ENCODE measurements around the gene ARL15. TPM values are rescaled to one million over a fixed set of nuclear protein-coding genes. Genes with fewer than 3 reads are reported as not detected.
"Not testable (repeated sequence)": the region's sequence is repeated elsewhere in the genome, so short reads cannot be mapped to it uniquely, and the experiment has no call there.

The ARL15 gene
- polyA plus RNA-seq, 1 of the 3 experiments (the other 2 are of a cell fraction): 6.4 TPM

DNA sequence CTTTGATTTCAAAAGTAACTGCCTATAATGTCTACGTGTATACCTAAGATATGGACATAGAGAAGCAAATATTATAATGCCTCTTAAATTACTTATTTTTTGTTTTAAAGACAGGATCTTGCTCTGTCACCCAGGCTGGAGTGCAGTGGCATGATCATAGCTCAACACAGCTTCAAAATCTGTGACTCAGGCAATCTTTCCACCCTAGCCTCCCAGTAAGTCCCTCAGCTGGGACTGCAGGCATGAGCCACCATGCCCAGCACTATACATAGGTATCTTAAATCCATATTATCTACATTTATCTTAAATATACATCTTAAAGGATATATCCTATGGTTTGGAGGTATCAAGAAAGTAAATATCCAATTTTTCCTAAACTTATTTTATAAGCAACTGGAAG lies 261.2 kb downstream of the ARL15 start:
- peaks cover 5% of the 10 kb centered on the region for H3F3A ChIP-seq (replicated peaks; ENCODE audit: insufficient read depth)
- no peaks in the 10 kb centered on the region for H3K27me3 ChIP-seq (ENCODE audit: insufficient read depth)
- no peak overlapping the region for H2AFZ ChIP-seq (ENCODE audit: low read depth)
- no peak overlapping the region for H3K4me3 ChIP-seq (ENCODE audit: low read depth in 2 of 2, low read length in 1 of 2)
- H3K4me1 ChIP-seq (ENCODE audit: control insufficient read depth in 1 of 2, insufficient read depth in 2 of 2, low read depth in 1 of 2, low read length in 1 of 2): no peaks in the 10 kb centered on the region; a peak in 1 of 4 replicates
- no peaks in the 10 kb centered on the region for H3K9me3 ChIP-seq
- ChIA-PET CTCF (no interaction called here), POLR2A (no interaction called here)
- H3K36me3 ChIP-seq (replicated peaks in 1 of 2; ENCODE audit: control insufficient read depth in 1 of 2, insufficient read depth in 2 of 2, low read length in 1 of 2): no peaks in the 10 kb centered on the region
- no peaks in the 10 kb centered on the region for H3K79me2 ChIP-seq (ENCODE audit: insufficient read depth)
- DNase-seq: no peak
- TF ChIP-seq TCF12 (IDR thresholded peaks at IDR 0.05) (no peak), NRF1 (IDR thresholded peaks at IDR 0.05; ENCODE audit: low read depth, low read length) (no peak), EP300 (IDR thresholded peaks at IDR 0.05; ENCODE audit: borderline replicate concordance in 1 of 2, low read depth in 1 of 2, low read length in 1 of 2) (no peak), FOXJ3 (CRISPR knock-in tag; IDR thresholded peaks at IDR 0.05) (no peak)
- WGBS (ENCODE audit: low lambda C conversion rate): 100% methylated on average over 1 of the region's 1 CpG
- H4K20me1 ChIP-seq (ENCODE audit: insufficient read depth): no peaks in the 10 kb centered on the region
- H3K9ac ChIP-seq: no peak overlapping the region
- H3K4me2 ChIP-seq: no peak overlapping the region
- no peaks in the 10 kb centered on the region for H3K9me2 ChIP-seq
- no peak overlapping the region for H3K27ac ChIP-seq (ENCODE audit: low read depth in 2 of 2, low read length in 1 of 2)

DNA sequence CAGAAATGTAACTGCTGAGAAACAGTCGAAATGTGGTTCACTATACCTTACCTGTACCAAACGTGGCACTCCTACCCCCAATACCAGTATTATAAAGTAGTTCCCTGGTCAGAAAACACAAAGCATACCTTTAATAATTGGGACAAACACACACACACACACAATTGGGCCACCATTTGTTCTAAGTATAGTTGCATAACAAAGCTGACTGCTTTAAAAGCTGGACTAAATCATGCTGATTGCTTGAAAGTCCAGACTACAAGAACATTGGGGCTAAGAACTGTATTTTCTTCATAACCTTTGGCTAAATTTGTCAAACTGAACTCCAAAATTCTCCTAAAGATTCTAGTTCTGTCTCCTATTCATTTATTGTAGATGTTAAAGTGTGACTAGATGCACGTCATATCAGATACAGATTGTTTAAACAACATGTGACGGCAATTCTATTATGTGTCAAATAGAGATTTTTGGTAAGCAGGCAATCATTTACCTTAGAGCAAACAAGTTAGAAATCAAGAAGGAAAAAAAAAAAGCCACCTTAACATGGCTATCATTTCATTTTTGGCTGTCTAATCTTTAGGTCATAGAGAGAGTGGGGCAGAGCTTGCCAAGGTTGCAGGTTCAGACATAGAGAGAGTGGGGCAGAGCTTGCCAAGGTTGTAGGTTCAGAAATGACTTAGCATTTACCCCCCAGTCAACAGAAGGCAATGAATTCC lies 265.1 kb downstream of the ARL15 start:
- H3K4me2 ChIP-seq: no peak overlapping the region
- H3K4me3 ChIP-seq (ENCODE audit: low read depth in 2 of 2, low read length in 1 of 2): no peak overlapping the region
- H3K9ac ChIP-seq: no peak overlapping the region
- POLR2A ChIA-PET: no interaction called here
- H3K4me1 ChIP-seq (ENCODE audit: control insufficient read depth in 1 of 2, insufficient read depth in 2 of 2, low read depth in 1 of 2, low read length in 1 of 2): no peaks in the 10 kb centered on the region; a peak in 2 of 4 replicates
- H3K27me3 ChIP-seq (ENCODE audit: insufficient read depth): no peaks in the 10 kb centered on the region
- no peak overlapping the region for H3K27ac ChIP-seq (ENCODE audit: low read depth in 2 of 2, low read length in 1 of 2)
- no peak for TF ChIP-seq FOXJ3 (CRISPR knock-in tag; IDR thresholded peaks at IDR 0.05)
- H3K9me3 ChIP-seq: no peaks in the 10 kb centered on the region
- no peaks in the 10 kb centered on the region for H3K79me2 ChIP-seq (ENCODE audit: insufficient read depth)
- DNase-seq: no peak
- H3K36me3 ChIP-seq (replicated peaks in 1 of 2; ENCODE audit: control insufficient read depth in 1 of 2, insufficient read depth in 2 of 2, low read length in 1 of 2): no peaks in the 10 kb centered on the region
- H4K20me1 ChIP-seq (ENCODE audit: insufficient read depth): no peaks in the 10 kb centered on the region
- no peaks in the 10 kb centered on the region for H3K9me2 ChIP-seq
- no peaks in the 10 kb centered on the region for H3F3A ChIP-seq (replicated peaks; ENCODE audit: insufficient read depth)
- CTCF ChIA-PET: no interaction called here
- no peak overlapping the region for H2AFZ ChIP-seq (ENCODE audit: low read depth)
- 83% methylated on average over 4 of the region's 4 CpGs for WGBS (ENCODE audit: low lambda C conversion rate)

DNA sequence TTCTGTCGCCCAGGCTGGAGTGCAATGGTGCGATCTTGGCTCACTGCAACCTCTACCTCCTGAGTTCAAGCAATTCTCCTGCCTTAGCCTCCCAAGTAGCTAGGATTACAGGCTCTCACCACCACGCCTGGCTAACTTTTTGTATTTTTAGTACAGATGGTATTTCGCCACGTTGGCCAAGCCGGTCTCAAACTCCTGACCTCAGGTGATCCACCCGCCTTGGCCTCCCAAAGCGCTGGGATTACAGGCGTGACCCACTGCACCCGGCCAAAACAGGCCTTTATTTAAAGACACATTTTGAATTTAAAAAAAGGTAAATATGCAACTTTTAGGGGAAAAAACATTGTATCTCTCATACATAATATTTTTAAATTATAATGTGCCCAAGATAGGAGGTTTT lies 266.1 kb downstream of the ARL15 start:
- H3K36me3 ChIP-seq (replicated peaks in 1 of 2; ENCODE audit: control insufficient read depth in 1 of 2, insufficient read depth in 2 of 2, low read length in 1 of 2); H3K27ac ChIP-seq (ENCODE audit: low read depth in 2 of 2, low read length in 1 of 2); H3F3A ChIP-seq (replicated peaks; ENCODE audit: insufficient read depth); H3K27me3 ChIP-seq (ENCODE audit: insufficient read depth); DNase-seq; H3K4me2 ChIP-seq; H2AFZ ChIP-seq (ENCODE audit: low read depth); CTCF ChIA-PET; H3K79me2 ChIP-seq (ENCODE audit: insufficient read depth); H3K4me1 ChIP-seq (ENCODE audit: control insufficient read depth in 1 of 2, insufficient read depth in 2 of 2, low read depth in 1 of 2, low read length in 1 of 2); H3K9me3 ChIP-seq; H3K9me2 ChIP-seq; H3K9ac ChIP-seq; H3K4me3 ChIP-seq (ENCODE audit: low read depth in 2 of 2, low read length in 1 of 2); H4K20me1 ChIP-seq (ENCODE audit: insufficient read depth); POLR2A ChIA-PET: not testable (repeated sequence)
- WGBS (ENCODE audit: low lambda C conversion rate): 99% methylated on average over 10 of the region's 10 CpGs

DNA sequence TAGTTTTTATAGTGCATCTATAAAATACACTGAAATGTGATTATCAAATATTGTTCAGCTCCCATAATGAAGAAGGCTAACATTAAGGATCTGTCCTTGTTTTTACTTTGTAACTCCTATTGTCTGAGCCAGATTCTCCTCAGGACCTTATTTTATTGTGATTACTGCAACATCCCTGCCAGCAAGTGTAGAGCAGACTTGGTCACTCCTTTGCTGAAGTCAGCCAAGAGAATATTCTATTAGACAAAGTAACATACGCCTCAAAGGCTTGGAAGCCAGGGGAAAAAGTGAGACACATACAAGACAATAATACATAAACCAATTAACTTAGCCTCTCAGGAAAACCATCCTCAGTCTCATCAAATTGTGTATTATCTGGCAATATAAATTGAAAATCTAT lies 269.6 kb downstream of the ARL15 start:
- POLR2A ChIA-PET: no interaction called here
- TF ChIP-seq RAD21 (IDR thresholded peaks at IDR 0.05; ENCODE audit: low read length): no peak
- no peak for TF ChIP-seq NRF1 (IDR thresholded peaks at IDR 0.05; ENCODE audit: low read depth, low read length)
- TF ChIP-seq, protein P1, sequence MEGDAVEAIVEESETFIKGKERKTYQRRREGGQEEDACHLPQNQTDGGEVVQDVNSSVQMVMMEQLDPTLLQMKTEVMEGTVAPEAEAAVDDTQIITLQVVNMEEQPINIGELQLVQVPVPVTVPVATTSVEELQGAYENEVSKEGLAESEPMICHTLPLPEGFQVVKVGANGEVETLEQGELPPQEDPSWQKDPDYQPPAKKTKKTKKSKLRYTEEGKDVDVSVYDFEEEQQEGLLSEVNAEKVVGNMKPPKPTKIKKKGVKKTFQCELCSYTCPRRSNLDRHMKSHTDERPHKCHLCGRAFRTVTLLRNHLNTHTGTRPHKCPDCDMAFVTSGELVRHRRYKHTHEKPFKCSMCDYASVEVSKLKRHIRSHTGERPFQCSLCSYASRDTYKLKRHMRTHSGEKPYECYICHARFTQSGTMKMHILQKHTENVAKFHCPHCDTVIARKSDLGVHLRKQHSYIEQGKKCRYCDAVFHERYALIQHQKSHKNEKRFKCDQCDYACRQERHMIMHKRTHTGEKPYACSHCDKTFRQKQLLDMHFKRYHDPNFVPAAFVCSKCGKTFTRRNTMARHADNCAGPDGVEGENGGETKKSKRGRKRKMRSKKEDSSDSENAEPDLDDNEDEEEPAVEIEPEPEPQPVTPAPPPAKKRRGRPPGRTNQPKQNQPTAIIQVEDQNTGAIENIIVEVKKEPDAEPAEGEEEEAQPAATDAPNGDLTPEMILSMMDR (IDR thresholded peaks at IDR 0.05): no peak
- no peak for TF ChIP-seq RXRA (IDR thresholded peaks at IDR 0.05; ENCODE audit: borderline replicate concordance, low read depth)
- no peak for TF ChIP-seq FOXJ3 (CRISPR knock-in tag; IDR thresholded peaks at IDR 0.05)
- no peak for TF ChIP-seq TEAD4 (IDR thresholded peaks at IDR 0.05; ENCODE audit: borderline replicate concordance, insufficient read depth)
- TF ChIP-seq, protein P2, sequence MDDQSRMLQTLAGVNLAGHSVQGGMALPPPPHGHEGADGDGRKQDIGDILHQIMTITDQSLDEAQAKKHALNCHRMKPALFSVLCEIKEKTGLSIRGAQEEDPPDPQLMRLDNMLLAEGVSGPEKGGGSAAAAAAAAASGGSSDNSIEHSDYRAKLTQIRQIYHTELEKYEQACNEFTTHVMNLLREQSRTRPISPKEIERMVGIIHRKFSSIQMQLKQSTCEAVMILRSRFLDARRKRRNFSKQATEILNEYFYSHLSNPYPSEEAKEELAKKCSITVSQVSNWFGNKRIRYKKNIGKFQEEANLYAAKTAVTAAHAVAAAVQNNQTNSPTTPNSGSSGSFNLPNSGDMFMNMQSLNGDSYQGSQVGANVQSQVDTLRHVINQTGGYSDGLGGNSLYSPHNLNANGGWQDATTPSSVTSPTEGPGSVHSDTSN (IDR thresholded peaks at IDR 0.05): no peak
- no peak for TF ChIP-seq MXI1 (IDR thresholded peaks at IDR 0.05; ENCODE audit: low read depth, low read length)
- no peak for TF ChIP-seq CHD2 (IDR thresholded peaks at IDR 0.05; ENCODE audit: low read length, partially characterized antibody)

More for the DNA sequence above, 269.6 kb downstream of the ARL15 start:
- H3K9me3 ChIP-seq: no peaks in the 10 kb centered on the region
- 74% methylated on average over 1 of the region's 1 CpG for WGBS (ENCODE audit: low lambda C conversion rate)
- H3F3A ChIP-seq (replicated peaks; ENCODE audit: insufficient read depth): peaks cover 4% of the 10 kb centered on the region
- H4K20me1 ChIP-seq (ENCODE audit: insufficient read depth): no peaks in the 10 kb centered on the region
- H3K4me3 ChIP-seq (ENCODE audit: low read depth in 2 of 2, low read length in 1 of 2): no peak overlapping the region
- no peaks in the 10 kb centered on the region for H3K36me3 ChIP-seq (replicated peaks in 1 of 2; ENCODE audit: control insufficient read depth in 1 of 2, insufficient read depth in 2 of 2, low read length in 1 of 2)
- H2AFZ ChIP-seq (ENCODE audit: low read depth): no peak overlapping the region
- H3K27me3 ChIP-seq (ENCODE audit: insufficient read depth): no peaks in the 10 kb centered on the region
- no peaks in the 10 kb centered on the region for H3K9me2 ChIP-seq
- no peak overlapping the region for H3K9ac ChIP-seq
- no peaks in the 10 kb centered on the region for H3K79me2 ChIP-seq (ENCODE audit: insufficient read depth)
- H3K4me1 ChIP-seq (ENCODE audit: control insufficient read depth in 1 of 2, insufficient read depth in 2 of 2, low read depth in 1 of 2, low read length in 1 of 2): no peaks in the 10 kb centered on the region; a peak in 1 of 4 replicates
- no peak overlapping the region for H3K4me2 ChIP-seq
- no peak for DNase-seq
- CTCF ChIA-PET: no interaction called here
- no peak overlapping the region for H3K27ac ChIP-seq (ENCODE audit: low read depth in 2 of 2, low read length in 1 of 2)

Measured in SK-N-SH (cell line).